HCT116 (cell line): ENCODE measurements around the gene RNU2-63P. TPM values are rescaled to one million over a fixed set of nuclear protein-coding genes. Genes with fewer than 3 reads are reported as not detected.

Experiments used
- ATAC-seq: fragments of 200-7000 bp; cut with Tn5 transposase; 2 replicates; pipeline ENCODE4 v1.9.1; 2020; ENCODE audit warnings: mild to moderate bottlenecking, moderate library complexity
- Bru-seq: library from RNA; stranded (reverse); fragments of 400-500 nt; gene quantifications from one replicate; lab custom pipeline; 2021; lab: Mats Ljungman, UMichigan
- BruChase-seq, 2 experiments: library from RNA; stranded (reverse); fragments of 400-500 nt; gene quantifications; one replicate each; lab custom pipeline; 2021; lab: Mats Ljungman, UMichigan
- BruUV-seq: library from RNA; stranded (reverse); fragments of 400-500 nt; replicated peaks from 2 replicates; lab custom pipeline; 2021; lab: Mats Ljungman, UMichigan
- CTCF ChIA-PET: fragments of 300-600 bp; sonication (Branson Sonifier 250); formaldehyde crosslinking; loops from one replicate; lab custom pipeline; 2021; ENCODE audit warnings: antibody characterized with exemption; lab: Charles Lee
- POLR2A ChIA-PET: fragments of 300-600, 350-600 bp; sonication (Branson Sonifier 250); formaldehyde crosslinking; loops from one replicate; lab custom pipeline; 2021; ENCODE audit warnings: antibody characterized with exemption; lab: Charles Lee
- RAD21 ChIA-PET, 2 experiments: fragments of 300-600 bp; sonication (Branson Sonifier 250); formaldehyde crosslinking; loops; one replicate each; lab custom pipeline; 2023; ENCODE audit warnings: low total read pairs in 2 of 2; ENCODE audit not compliant: uncharacterized antibody in 2 of 2, unreplicated experiment in 2 of 2, low non-redundant PET in 1 of 2; lab: Charles Lee
- DNase-seq: peaks from one replicate; pipeline ENCODE4 v3.0.0-alpha.2; 2010; ENCODE audit warnings: low read depth, low spot score
- H2AFZ ChIP-seq: fragments of 200-600 bp; shearing (Covaris generic), sonication (generic); 2 replicates; pipeline ENCODE4 v1.6.1; 2017; ENCODE audit warnings: low read depth, mixed run types, mixed read lengths, antibody characterized with exemption, low read length; ENCODE audit not compliant: poor library complexity, severe bottlenecking
- H3K27ac ChIP-seq: 2 replicates; pipeline ENCODE4 v1.5.1; 2012; ENCODE audit warnings: low read depth, low read length
- H3K27me3 ChIP-seq: fragments of 200-600 bp; sonication (generic); 2 replicates; pipeline ENCODE4 v1.6.1; 2016; ENCODE audit warnings: mixed run types, low read length, mixed read lengths; ENCODE audit not compliant: insufficient read depth
- H3K36me3 ChIP-seq, 2 experiments: fragments of 200-500 bp in 1 of 2; fragments of 200-600 bp in 1 of 2; sonication (Bioruptor generic) in 1 of 2; sonication (generic) in 1 of 2; 2 replicates each; pipeline versions ENCODE4 v1.5.1 to v1.6.1; 2014 to 2016; ENCODE audit warnings: low read length in 2 of 2, inconsistent platforms in 1 of 2, mixed read lengths in 1 of 2, mixed run types in 1 of 2; ENCODE audit not compliant: insufficient read depth in 2 of 2, control insufficient read depth in 1 of 2
- H3K4me1 ChIP-seq, 2 experiments: fragments of 200-600 bp in 1 of 2; sonication (generic) in 1 of 2; 2 replicates each; pipeline versions ENCODE4 v1.5.1 to v1.6.1; 2012 to 2017; ENCODE audit warnings: low read length in 2 of 2, inconsistent platforms in 1 of 2, mild to moderate bottlenecking in 1 of 2, mixed read lengths in 1 of 2, mixed run types in 1 of 2, moderate library complexity in 1 of 2; ENCODE audit not compliant: insufficient read depth in 2 of 2, control insufficient read depth in 1 of 2
- H3K4me2 ChIP-seq: fragments of 200-600 bp; sonication (generic); 2 replicates; pipeline ENCODE4 v1.6.1; 2017; ENCODE audit warnings: mixed run types, low read length, mixed read lengths
- H3K4me3 ChIP-seq, 2 experiments: fragments of 200-600 bp in 1 of 2; sonication (generic) in 1 of 2; replicated peaks in 1 of 2; 2 replicates each; pipeline ENCODE4 v1.5.1; 2011 to 2016; ENCODE audit warnings: low read length in 2 of 2, control low read depth in 1 of 2, low read depth in 1 of 2, mild to moderate bottlenecking in 1 of 2, mixed read lengths in 1 of 2, mixed run types in 1 of 2
- H3K79me2 ChIP-seq: fragments of 200-600 bp; sonication (generic); 2 replicates; pipeline ENCODE4 v1.6.1; 2017; ENCODE audit warnings: mild to moderate bottlenecking, mixed run types, low read length, moderate library complexity, mixed read lengths; ENCODE audit not compliant: insufficient read depth
- H3K9ac ChIP-seq: fragments of 200-600 bp; sonication (generic); 2 replicates; pipeline ENCODE4 v1.6.1; 2016; ENCODE audit warnings: low read length, mixed read lengths
- H3K9me2 ChIP-seq: fragments of 200-600 bp; sonication (generic), shearing (Covaris generic); 2 replicates; pipeline ENCODE4 v1.6.1; 2017; ENCODE audit warnings: mixed run types, mild to moderate bottlenecking, moderate library complexity; ENCODE audit not compliant: insufficient read depth
- H3K9me3 ChIP-seq, 2 experiments: fragments of 200-500 bp in 1 of 2; fragments of 200-600 bp in 1 of 2; sonication (Bioruptor generic) in 1 of 2; sonication (generic) in 1 of 2; 2 replicates each; pipeline ENCODE4 v1.6.1; 2014 to 2017; ENCODE audit warnings: low read length in 2 of 2, mixed read lengths in 2 of 2, inconsistent platforms in 1 of 2, low read depth in 1 of 2, mild to moderate bottlenecking in 1 of 2, mixed run types in 1 of 2, moderate library complexity in 1 of 2; ENCODE audit not compliant: control insufficient read depth in 1 of 2, insufficient read depth in 1 of 2
- H4K20me1 ChIP-seq: fragments of 200-600 bp; sonication (generic), shearing (Covaris generic); 2 replicates; pipeline ENCODE4 v1.6.1; 2017; ENCODE audit warnings: mixed run types, mild to moderate bottlenecking, moderate library complexity; ENCODE audit not compliant: insufficient read depth
- CBX3 ChIP-seq: IDR thresholded peaks from 2 replicates; pipeline ENCODE4 v1.6.1; 2012; ENCODE audit warnings: low read depth
- ELF1 ChIP-seq: IDR thresholded peaks from 2 replicates; pipeline ENCODE4 v1.6.1; 2012; ENCODE audit warnings: low read depth, borderline replicate concordance
- EZH2 ChIP-seq: fragments of 200-600 bp; sonication (generic); IDR thresholded peaks from 2 replicates; pipeline ENCODE4 v1.6.1; 2017; ENCODE audit warnings: antibody characterized with exemption, mixed run types
- EZH2phosphoT487 ChIP-seq: fragments of 200-600 bp; IDR thresholded peaks from 2 replicates; pipeline ENCODE4 v1.6.1; 2018; ENCODE audit warnings: antibody characterized with exemption, borderline replicate concordance
- FOSL1 ChIP-seq: IDR thresholded peaks from 2 replicates; pipeline ENCODE4 v1.6.1; 2012; ENCODE audit warnings: low read depth
- JUND ChIP-seq: IDR thresholded peaks from 2 replicates; pipeline ENCODE4 v1.6.1; 2012
- MAX ChIP-seq: IDR thresholded peaks from 2 replicates; pipeline ENCODE4 v1.6.1; 2012
- RAD21 ChIP-seq: IDR thresholded peaks from 2 replicates; pipeline ENCODE4 v1.6.1; 2012; ENCODE audit warnings: low read depth, mild to moderate bottlenecking
- SIN3A ChIP-seq: IDR thresholded peaks from 2 replicates; pipeline ENCODE4 v1.6.1; 2012; ENCODE audit warnings: low read depth
- SP1 ChIP-seq: IDR thresholded peaks from 2 replicates; pipeline ENCODE4 v1.6.1; 2012; ENCODE audit warnings: low read depth
- SRF ChIP-seq: IDR thresholded peaks from 2 replicates; pipeline ENCODE4 v1.6.1; 2012; ENCODE audit warnings: low read depth
- YY1 ChIP-seq: IDR thresholded peaks from 2 replicates; pipeline ENCODE4 v1.6.1; 2011; ENCODE audit warnings: low read length, low read depth, moderate library complexity, mild to moderate bottlenecking; ENCODE audit not compliant: insufficient replicate concordance; ENCODE audit errors: extremely low read depth
- ZBTB33 ChIP-seq: IDR thresholded peaks from 2 replicates; pipeline ENCODE4 v1.6.1; 2011; ENCODE audit warnings: mild to moderate bottlenecking, low read length, moderate library complexity; ENCODE audit not compliant: insufficient replicate concordance; ENCODE audit errors: extremely low read depth
- ZNF274 ChIP-seq: fragments of 200-500 bp; sonication (Bioruptor generic); IDR thresholded peaks from 2 replicates; pipeline ENCODE4 v1.6.1; 2014; ENCODE audit warnings: mild to moderate bottlenecking, low read depth, low read length, inconsistent platforms
- intact Hi-C: fragments of 100-400 bp; cut with micrococcal nuclease; formaldehyde crosslinking; loops from 2 replicates; pipeline ENCODE4 v1.10.0; 2022
- long read RNA-seq: library from polyadenylated mRNA; unstranded; transcript quantifications from one replicate; pipeline ENCODE4 v2.0.0, GENCODE V29; 2021; ENCODE audit not compliant: unreplicated experiment
- polyA plus RNA-seq: library from polyadenylated mRNA; unstranded; fragments of >200 nt; gene quantifications from 2 replicates; pipeline ENCODE4 v1.2.1, GENCODE V29; 2012; ENCODE audit warnings: missing spikeins
- total RNA-seq: library from RNA; stranded (reverse); gene quantifications from one replicate; pipeline ENCODE4 v1.2.1, GENCODE V29; 2021; ENCODE audit not compliant: unreplicated experiment
- TF ChIP-seq, protein P1 (sequence below), 3 experiments: fragments of 200-600 bp in 1 of 3; sonication (generic) in 1 of 3; IDR thresholded peaks in 2 of 3; conservative IDR thresholded peaks in 1 of 3; 2 replicates each; pipeline ENCODE4 v1.5.1; 2012 to 2017; ENCODE audit warnings: low read depth in 2 of 3, low read length in 2 of 3, antibody characterized with exemption in 1 of 3, borderline replicate concordance in 1 of 3, control low read depth in 1 of 3, mild to moderate bottlenecking in 1 of 3, mixed read lengths in 1 of 3, mixed run types in 1 of 3, moderate library complexity in 1 of 3; ENCODE audit not compliant: insufficient read depth in 1 of 3
- TF ChIP-seq, protein P2 (sequence below): IDR thresholded peaks from 2 replicates; pipeline ENCODE4 v1.6.1; 2012; ENCODE audit warnings: low read depth

RNU2-63P gene
- 7.4 TPM for total RNA-seq
- polyA plus RNA-seq: not detected in 2 replicates
- percentile 99 among the genes with signal in this experiment for Bru-seq, nascent RNA
- BruChase-seq, experiment 1, labeled RNA remaining after a 6-hour chase: percentile 75 among the genes with signal in this experiment
- BruChase-seq, experiment 2, labeled RNA remaining after a 2-hour chase: percentile 51 among the genes with signal in this experiment
- long read RNA-seq: 0 reads

- Histone ChIP-seq H3K36me3 (no peaks in the 10 kb centered on the region), H3K4me2 (peak within 1 kb of the TSS; percentile 86), H3K27ac (peak within 1 kb of the TSS; percentile 74), H3K4me3 (peak within 1 kb of the TSS; percentile 64 to 65), H2AFZ (peak within 1 kb of the TSS; percentile 84), H3K27me3 (no peaks in the 10 kb centered on the region), H3K9ac (peak within 1 kb of the TSS; percentile 72), H3K9me2 (no peaks in the 10 kb centered on the region), H3K9me3 (no peaks in the 10 kb centered on the region), H3K79me2 (no peaks in the 10 kb centered on the region), H3K4me1 (peaks cover 0 to 18% of the 10 kb centered on the region in 2 experiments; a peak in 3 of 4 replicates), H4K20me1 (no peaks in the 10 kb centered on the region)
- ATAC-seq (peak; percentile 84), DNase-seq (peak; percentile 94)
- TSS peak; percentile 100 for BruUV-seq
- CTCF ChIA-PET: interaction anchor here (1.0 to 2.0 kb wide), 3 partner anchors 14 to 144 kb away, joined by 3 to 8 read pairs (median 3); no protein-coding TSS in a partner anchor
- POLR2A ChIA-PET: interaction anchor here (0.7 to 2.6 kb wide), 18 partner anchors 9 to 584 kb away, joined by 3 to 13 read pairs (median 4); no protein-coding TSS in a partner anchor
- intact Hi-C loops: no loop called here
- RAD21 ChIA-PET: no interaction called here
- no peak for TF ChIP-seq ZNF274
- TF ChIP-seq SRF: peak; percentile 83
- peak; percentile 60; the same call in 1 of the 2 replicates for TF ChIP-seq FOSL1
- TF ChIP-seq ELF1: no peak
- TF ChIP-seq RAD21: no peak; the same call in 1 of the 2 replicates
- TF ChIP-seq JUND: peak; percentile 88
- no peak for TF ChIP-seq EZH2phosphoT487
- peak; percentile 91 for TF ChIP-seq SP1
- TF ChIP-seq SIN3A: peak; percentile 100
- TF ChIP-seq, protein P1, sequence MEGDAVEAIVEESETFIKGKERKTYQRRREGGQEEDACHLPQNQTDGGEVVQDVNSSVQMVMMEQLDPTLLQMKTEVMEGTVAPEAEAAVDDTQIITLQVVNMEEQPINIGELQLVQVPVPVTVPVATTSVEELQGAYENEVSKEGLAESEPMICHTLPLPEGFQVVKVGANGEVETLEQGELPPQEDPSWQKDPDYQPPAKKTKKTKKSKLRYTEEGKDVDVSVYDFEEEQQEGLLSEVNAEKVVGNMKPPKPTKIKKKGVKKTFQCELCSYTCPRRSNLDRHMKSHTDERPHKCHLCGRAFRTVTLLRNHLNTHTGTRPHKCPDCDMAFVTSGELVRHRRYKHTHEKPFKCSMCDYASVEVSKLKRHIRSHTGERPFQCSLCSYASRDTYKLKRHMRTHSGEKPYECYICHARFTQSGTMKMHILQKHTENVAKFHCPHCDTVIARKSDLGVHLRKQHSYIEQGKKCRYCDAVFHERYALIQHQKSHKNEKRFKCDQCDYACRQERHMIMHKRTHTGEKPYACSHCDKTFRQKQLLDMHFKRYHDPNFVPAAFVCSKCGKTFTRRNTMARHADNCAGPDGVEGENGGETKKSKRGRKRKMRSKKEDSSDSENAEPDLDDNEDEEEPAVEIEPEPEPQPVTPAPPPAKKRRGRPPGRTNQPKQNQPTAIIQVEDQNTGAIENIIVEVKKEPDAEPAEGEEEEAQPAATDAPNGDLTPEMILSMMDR (IDR thresholded peaks at IDR 0.05 in 2 of 3, conservative IDR thresholded peaks at IDR 0.05 in 1 of 3; ENCODE audit: borderline replicate concordance in 1 of 3, insufficient read depth in 1 of 3, low read depth in 2 of 3, low read length in 2 of 3): no peak
- TF ChIP-seq, protein P2, sequence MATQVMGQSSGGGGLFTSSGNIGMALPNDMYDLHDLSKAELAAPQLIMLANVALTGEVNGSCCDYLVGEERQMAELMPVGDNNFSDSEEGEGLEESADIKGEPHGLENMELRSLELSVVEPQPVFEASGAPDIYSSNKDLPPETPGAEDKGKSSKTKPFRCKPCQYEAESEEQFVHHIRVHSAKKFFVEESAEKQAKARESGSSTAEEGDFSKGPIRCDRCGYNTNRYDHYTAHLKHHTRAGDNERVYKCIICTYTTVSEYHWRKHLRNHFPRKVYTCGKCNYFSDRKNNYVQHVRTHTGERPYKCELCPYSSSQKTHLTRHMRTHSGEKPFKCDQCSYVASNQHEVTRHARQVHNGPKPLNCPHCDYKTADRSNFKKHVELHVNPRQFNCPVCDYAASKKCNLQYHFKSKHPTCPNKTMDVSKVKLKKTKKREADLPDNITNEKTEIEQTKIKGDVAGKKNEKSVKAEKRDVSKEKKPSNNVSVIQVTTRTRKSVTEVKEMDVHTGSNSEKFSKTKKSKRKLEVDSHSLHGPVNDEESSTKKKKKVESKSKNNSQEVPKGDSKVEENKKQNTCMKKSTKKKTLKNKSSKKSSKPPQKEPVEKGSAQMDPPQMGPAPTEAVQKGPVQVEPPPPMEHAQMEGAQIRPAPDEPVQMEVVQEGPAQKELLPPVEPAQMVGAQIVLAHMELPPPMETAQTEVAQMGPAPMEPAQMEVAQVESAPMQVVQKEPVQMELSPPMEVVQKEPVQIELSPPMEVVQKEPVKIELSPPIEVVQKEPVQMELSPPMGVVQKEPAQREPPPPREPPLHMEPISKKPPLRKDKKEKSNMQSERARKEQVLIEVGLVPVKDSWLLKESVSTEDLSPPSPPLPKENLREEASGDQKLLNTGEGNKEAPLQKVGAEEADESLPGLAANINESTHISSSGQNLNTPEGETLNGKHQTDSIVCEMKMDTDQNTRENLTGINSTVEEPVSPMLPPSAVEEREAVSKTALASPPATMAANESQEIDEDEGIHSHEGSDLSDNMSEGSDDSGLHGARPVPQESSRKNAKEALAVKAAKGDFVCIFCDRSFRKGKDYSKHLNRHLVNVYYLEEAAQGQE: no peak
- TF ChIP-seq MAX: peak; percentile 85
- peak; percentile 74 for TF ChIP-seq YY1
- TF ChIP-seq CBX3: peak; percentile 94
- peak; percentile 92 for TF ChIP-seq ZBTB33
- TF ChIP-seq EZH2: no peak
Observed at GRCh38 chr2:88016086-88016959, at the start of gene RNU2-63P. Gene RNU2-63P (minus strand): TSS chr2:88016547.
